Stimulated activated CD4-positive, alpha-beta T cell treated with anti-CD3 and anti-CD28 coated beads, Interleukin-2, amount 100 ng/mL, for 48 hours (primary cell): ENCODE results near the gene DIPK2B.

Experiments used
- DNase-seq, 2 donors: peaks; one replicate each; pipeline ENCODE4 v3.0.0-alpha.2; 2020

The DIPK2B gene

GRCh38 chrX:45200741-45201234 is at the start of gene DIPK2B:
Gene DIPK2B, minus strand, starts transcription at chrX:45200876. Its CDS starts 50 bp downstream, at chrX:45200826.
- no peak for DNase-seq

GRCh38 chrX:45240301-45240700 is 39.6 kb upstream of the DIPK2B start:
- DNase-seq: no peak

GRCh38 chrX:45238489-45238888 is 37.8 kb upstream of the DIPK2B start:
- DNase-seq: no peak

GRCh38 chrX:45233531-45233930 is 32.9 kb upstream of the DIPK2B start:
- no peak for DNase-seq

- no peak for DNase-seq
Observed at GRCh38 chrX:45232139-45232538, 31.5 kb upstream of the DIPK2B start.

GRCh38 chrX:45230410-45230809 is 29.7 kb upstream of the DIPK2B start:
- DNase-seq: no peak

GRCh38 chrX:45229348-45229747 is 28.7 kb upstream of the DIPK2B start:
- no peak for DNase-seq

- DNase-seq: no peak
Observed at GRCh38 chrX:45228126-45228525, 27.4 kb upstream of the DIPK2B start.

- no peak for DNase-seq
Observed at GRCh38 chrX:45208121-45208856, 7.6 kb upstream of the DIPK2B start.

- DNase-seq: no peak
Observed at GRCh38 chrX:45202171-45202570, 1.5 kb upstream of the DIPK2B start.

GRCh38 chrX:45198706-45199105 is 2.0 kb downstream of the DIPK2B start:
- DNase-seq: no peak

GRCh38 chrX:45198301-45198700 is 2.4 kb downstream of the DIPK2B start:
- no peak for DNase-seq

GRCh38 chrX:45196701-45197100 is 4.0 kb downstream of the DIPK2B start:
- DNase-seq: no peak

- DNase-seq: no peak
Observed at GRCh38 chrX:45191820-45192409, 8.8 kb downstream of the DIPK2B start.

- no peak for DNase-seq
Observed at GRCh38 chrX:45191383-45191782, 9.3 kb downstream of the DIPK2B start.

GRCh38 chrX:45187731-45188130 is 12.9 kb downstream of the DIPK2B start:
- no peak for DNase-seq

GRCh38 chrX:45186643-45187026 is 14.0 kb downstream of the DIPK2B start:
- DNase-seq: no peak

- DNase-seq: no peak
Observed at GRCh38 chrX:45184211-45184610, 16.5 kb downstream of the DIPK2B start.

- no peak for DNase-seq
Observed at GRCh38 chrX:45172890-45173289, 27.8 kb downstream of the DIPK2B start.

GRCh38 chrX:45166781-45167180 is 33.9 kb downstream of the DIPK2B start:
- DNase-seq: no peak

- no peak for DNase-seq
Observed at GRCh38 chrX:45165726-45166125, 35.0 kb downstream of the DIPK2B start.

GRCh38 chrX:45164995-45165394 is 35.7 kb downstream of the DIPK2B start:
- no peak for DNase-seq

- no peak for DNase-seq
Observed at GRCh38 chrX:45164021-45164621, 36.6 kb downstream of the DIPK2B start.

- DNase-seq: no peak
Observed at GRCh38 chrX:45157647-45158046, 43.0 kb downstream of the DIPK2B start.
